Activated B cell treated with CpG ODN at 0.5 μM for 24 hours (primary cell): ENCODE results near the gene RYR2. TPM values are rescaled to one million over a fixed set of nuclear protein-coding genes. Genes with fewer than 3 reads are reported as not detected.

Experiments used
- ATAC-seq: fragments of 200-7000 bp; cut with Tn5 transposase; one replicate; pipeline ENCODE4 v1.10.0; 2021; ENCODE audit warnings: low read depth, mild to moderate bottlenecking, moderate library complexity
- CTCF ChIA-PET: fragments of 350-600 bp; sonication (Branson Sonifier 250); formaldehyde crosslinking; loops from one replicate; lab custom pipeline; 2021; ENCODE audit warnings: antibody characterized with exemption; lab: Charles Lee
- POLR2A ChIA-PET: fragments of 350-600 bp; sonication (Branson Sonifier 250); formaldehyde crosslinking; loops from one replicate; lab custom pipeline; 2021; ENCODE audit warnings: antibody characterized with exemption; lab: Charles Lee
- DNase-seq: peaks from one replicate; pipeline ENCODE4 v3.0.0; 2022
- H3K27ac Mint-ChIP-seq: one replicate; pipeline ENCODE4 v1.8.0; 2020; ENCODE audit warnings: mixed read lengths
- H3K27me3 Mint-ChIP-seq: one replicate; pipeline ENCODE4 v1.8.0; 2021; ENCODE audit warnings: mixed read lengths
- H3K36me3 Mint-ChIP-seq: one replicate; pipeline ENCODE4 v1.8.0; 2021; ENCODE audit warnings: low read depth, mixed read lengths
- H3K4me1 Mint-ChIP-seq: one replicate; pipeline ENCODE4 v1.8.0; 2021; ENCODE audit warnings: mixed read lengths
- H3K4me3 Mint-ChIP-seq: one replicate; pipeline ENCODE4 v1.8.0; 2020; ENCODE audit warnings: mild to moderate bottlenecking, mixed read lengths
- H3K9me3 Mint-ChIP-seq: one replicate; pipeline ENCODE4 v1.8.0; 2020; ENCODE audit warnings: mixed read lengths
- intact Hi-C: fragments of 100-400 bp; cut with micrococcal nuclease; formaldehyde crosslinking; loops from one replicate; pipeline ENCODE4 v1.15.1; 2024
- total RNA-seq: library from RNA; stranded (reverse); gene quantifications from 2 replicates; pipeline ENCODE4 v1.2.3, GENCODE V29; 2022
- TF ChIP-seq, protein P1 (sequence below): fragments of 200-600 bp; IDR thresholded peaks from one replicate; pipeline ENCODE4 v1.8.0; 2022; ENCODE audit warnings: antibody characterized with exemption, mild to moderate bottlenecking

The RYR2 gene
- total RNA-seq, 1 donor from 2014 or later, result not detected

DNA sequence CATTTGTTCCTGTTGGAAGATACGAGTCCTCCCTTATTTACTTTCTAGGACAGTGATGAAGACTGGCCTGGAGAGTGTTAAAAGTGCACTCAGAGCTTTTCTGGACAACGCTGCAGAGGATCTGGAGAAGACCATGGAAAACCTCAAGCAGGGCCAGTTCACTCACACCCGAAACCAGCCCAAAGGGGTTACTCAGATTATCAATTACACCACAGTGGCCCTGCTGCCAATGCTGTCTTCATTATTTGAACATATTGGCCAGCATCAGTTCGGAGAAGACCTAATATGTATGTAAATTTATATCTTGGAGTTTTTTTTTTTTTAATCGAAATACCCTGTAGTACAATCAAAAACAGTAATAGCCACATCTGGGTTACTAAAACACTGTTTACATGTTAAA is 658.2 kb downstream of the RYR2 start:
- Mint-ChIP-seq H3K27ac (no peak overlapping the region), H3K9me3 (no peaks in the 10 kb centered on the region), H3K36me3 (no peaks in the 10 kb centered on the region), H3K27me3 (no peaks in the 10 kb centered on the region), H3K4me3 (no peak overlapping the region), H3K4me1 (no peaks in the 10 kb centered on the region)
- no peak for ATAC-seq
- no peak for DNase-seq
- TF ChIP-seq, protein P1, sequence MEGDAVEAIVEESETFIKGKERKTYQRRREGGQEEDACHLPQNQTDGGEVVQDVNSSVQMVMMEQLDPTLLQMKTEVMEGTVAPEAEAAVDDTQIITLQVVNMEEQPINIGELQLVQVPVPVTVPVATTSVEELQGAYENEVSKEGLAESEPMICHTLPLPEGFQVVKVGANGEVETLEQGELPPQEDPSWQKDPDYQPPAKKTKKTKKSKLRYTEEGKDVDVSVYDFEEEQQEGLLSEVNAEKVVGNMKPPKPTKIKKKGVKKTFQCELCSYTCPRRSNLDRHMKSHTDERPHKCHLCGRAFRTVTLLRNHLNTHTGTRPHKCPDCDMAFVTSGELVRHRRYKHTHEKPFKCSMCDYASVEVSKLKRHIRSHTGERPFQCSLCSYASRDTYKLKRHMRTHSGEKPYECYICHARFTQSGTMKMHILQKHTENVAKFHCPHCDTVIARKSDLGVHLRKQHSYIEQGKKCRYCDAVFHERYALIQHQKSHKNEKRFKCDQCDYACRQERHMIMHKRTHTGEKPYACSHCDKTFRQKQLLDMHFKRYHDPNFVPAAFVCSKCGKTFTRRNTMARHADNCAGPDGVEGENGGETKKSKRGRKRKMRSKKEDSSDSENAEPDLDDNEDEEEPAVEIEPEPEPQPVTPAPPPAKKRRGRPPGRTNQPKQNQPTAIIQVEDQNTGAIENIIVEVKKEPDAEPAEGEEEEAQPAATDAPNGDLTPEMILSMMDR, result no peak
- ChIA-PET CTCF (no interaction called here), POLR2A (no interaction called here)
- intact Hi-C loops, result no loop called here

DNA sequence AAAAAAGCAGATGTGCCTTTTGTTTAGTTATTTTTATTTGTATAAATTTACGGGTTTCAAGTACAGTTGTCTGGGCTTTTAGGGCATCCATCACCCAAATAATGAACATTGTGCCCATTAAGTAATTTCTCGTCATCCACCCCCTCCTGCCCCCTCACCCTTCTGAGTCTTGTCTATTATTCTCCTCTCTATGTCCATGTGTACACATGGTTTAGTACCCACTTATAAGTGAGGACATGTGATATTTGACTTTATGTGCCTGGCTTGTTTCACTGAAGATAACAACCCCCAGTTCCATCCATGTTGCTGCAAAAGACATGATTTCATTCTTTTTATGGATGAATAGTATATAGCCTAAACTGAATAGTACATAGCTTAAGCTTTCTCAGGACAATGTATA is 659.5 kb downstream of the RYR2 start:
- intact Hi-C loops, result no loop called here
- Mint-ChIP-seq H3K4me3 (no peak overlapping the region), H3K36me3 (no peaks in the 10 kb centered on the region), H3K4me1 (no peaks in the 10 kb centered on the region), H3K27me3 (no peaks in the 10 kb centered on the region), H3K27ac (no peak overlapping the region), H3K9me3 (no peaks in the 10 kb centered on the region)
- CTCF ChIA-PET, result no interaction called here
- TF ChIP-seq, protein P1, result no peak
- DNase-seq (no peak), ATAC-seq (no peak)
- POLR2A ChIA-PET, result no interaction called here

DNA sequence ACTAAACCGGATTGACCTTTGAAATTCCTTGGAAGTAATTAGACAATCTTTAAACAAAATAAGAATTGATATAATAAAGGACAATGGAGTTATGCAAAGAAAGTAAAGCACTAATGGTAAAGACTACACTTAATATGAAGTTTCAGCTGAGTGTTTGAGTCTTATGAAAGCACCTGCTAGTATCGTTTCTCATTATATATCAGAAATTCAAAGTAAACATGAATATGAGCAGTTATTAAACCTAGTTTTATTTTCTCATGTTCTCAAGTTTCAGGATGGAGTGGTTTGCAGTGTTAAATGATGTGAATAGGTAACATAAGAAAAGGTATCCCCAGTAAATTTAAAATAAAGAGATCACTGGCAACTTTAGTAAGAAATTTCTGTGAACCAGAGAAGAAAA is 660.2 kb downstream of the RYR2 start:
- TF ChIP-seq, protein P1, result no peak
- no peak for DNase-seq
- no peak for ATAC-seq
- H3K36me3 Mint-ChIP-seq, result no peaks in the 10 kb centered on the region
- POLR2A ChIA-PET, result no interaction called here
- no peaks in the 10 kb centered on the region for H3K27me3 Mint-ChIP-seq
- no peaks in the 10 kb centered on the region for H3K4me1 Mint-ChIP-seq
- H3K27ac Mint-ChIP-seq, result no peak overlapping the region
- no peaks in the 10 kb centered on the region for H3K9me3 Mint-ChIP-seq
- CTCF ChIA-PET, result no interaction called here
- no peak overlapping the region for H3K4me3 Mint-ChIP-seq
- intact Hi-C loops, result no loop called here

DNA sequence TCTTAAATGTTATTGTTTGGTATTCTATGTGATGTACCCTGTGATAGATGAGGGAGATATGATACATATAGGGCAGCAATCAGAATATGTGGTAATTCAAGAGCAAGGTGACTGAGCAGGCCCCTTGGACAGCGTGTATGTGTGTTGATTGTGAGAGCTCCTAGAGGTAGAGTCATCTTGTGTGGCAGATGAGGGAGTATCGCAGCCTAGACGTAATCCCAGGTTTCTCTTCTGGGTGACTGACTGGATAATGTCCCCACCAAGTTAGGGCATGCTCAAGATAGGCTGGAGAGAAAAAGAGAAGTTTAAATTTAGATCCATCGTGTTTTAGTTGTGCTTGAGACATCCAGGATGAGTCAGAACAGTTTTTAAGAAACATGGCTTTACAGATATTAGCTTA is 663.5 kb downstream of the RYR2 start:
- CTCF ChIA-PET, result no interaction called here
- H3K4me1 Mint-ChIP-seq, result no peaks in the 10 kb centered on the region

DNA sequence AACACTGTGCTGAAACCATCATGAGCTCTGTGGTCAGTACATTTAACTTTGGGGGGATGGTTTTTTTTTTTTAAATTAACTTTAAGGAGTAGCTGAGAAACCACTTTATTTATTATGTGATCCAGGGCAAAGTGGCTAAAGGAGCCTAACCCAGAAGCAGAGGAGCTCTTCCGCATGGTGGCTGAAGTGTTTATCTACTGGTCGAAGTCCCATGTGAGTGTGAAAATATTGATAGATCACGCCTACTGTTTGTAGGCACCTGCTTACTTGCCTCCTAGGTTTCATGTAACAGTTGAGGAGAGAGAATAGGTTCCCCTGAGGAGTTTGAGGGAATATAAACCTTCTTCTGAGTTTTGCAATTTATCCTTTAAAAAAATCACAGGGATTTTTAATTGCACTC is 667.4 kb downstream of the RYR2 start:
- ChIA-PET POLR2A (no interaction called here), CTCF (no interaction called here)
- TF ChIP-seq, protein P1, result no peak
- ATAC-seq (no peak), DNase-seq (no peak)
- no peaks in the 10 kb centered on the region for H3K9me3 Mint-ChIP-seq
- intact Hi-C loops, result no loop called here
- H3K27me3 Mint-ChIP-seq, result no peaks in the 10 kb centered on the region
- H3K4me1 Mint-ChIP-seq, result no peaks in the 10 kb centered on the region
- no peak overlapping the region for H3K4me3 Mint-ChIP-seq
- H3K27ac Mint-ChIP-seq, result no peak overlapping the region
- H3K36me3 Mint-ChIP-seq, result no peaks in the 10 kb centered on the region

More for the DNA sequence above, 663.5 kb downstream of the RYR2 start:
- ATAC-seq (no peak), DNase-seq (no peak)
- no peaks in the 10 kb centered on the region for H3K9me3 Mint-ChIP-seq
- H3K36me3 Mint-ChIP-seq, result no peaks in the 10 kb centered on the region
- no peaks in the 10 kb centered on the region for H3K27me3 Mint-ChIP-seq
- H3K4me3 Mint-ChIP-seq, result no peak overlapping the region
- TF ChIP-seq, protein P1, result no peak
- intact Hi-C loops, result no loop called here
- H3K27ac Mint-ChIP-seq, result no peak overlapping the region
- POLR2A ChIA-PET, result no interaction called here
